CD4-positive, alpha-beta T cell treated with Interleukin-15 for 4 hours (primary cell): Measurements from ENCODE around the gene PDE6A.
"Not testable (repeated sequence)": the region's sequence is repeated elsewhere in the genome, so short reads cannot be mapped to it uniquely, and the experiment has no call there.

Experiments used
- DNase-seq: peaks from one replicate; pipeline ENCODE4 v3.0.0-alpha.2; 2020; ENCODE audit warnings: low spot score

The PDE6A gene

GRCh38 chr5:149860801-149861322 lies 83.7 kb downstream of the PDE6A start:
- DNase-seq: peak; percentile 3

DNA sequence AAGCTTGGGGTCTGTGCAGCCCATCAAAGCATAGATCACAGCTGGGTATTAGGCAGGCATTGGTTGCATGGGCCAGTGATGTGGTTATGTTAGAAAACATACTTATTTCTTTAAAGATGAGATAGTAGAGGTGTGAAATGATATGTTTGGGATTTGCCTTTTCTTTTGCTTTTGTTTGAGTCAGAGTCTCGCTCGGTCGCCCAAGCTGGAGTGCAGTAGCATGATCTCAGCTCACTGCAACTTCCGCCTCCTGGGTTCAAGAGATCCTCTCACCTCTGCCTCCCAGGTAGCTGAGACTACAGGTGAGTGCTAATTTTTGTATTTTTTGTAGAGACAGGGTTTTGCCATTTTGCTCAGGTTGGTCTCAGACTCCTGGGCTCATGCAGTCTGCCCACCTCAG lies 84.8 kb downstream of the PDE6A start:
- no peak for DNase-seq

DNA sequence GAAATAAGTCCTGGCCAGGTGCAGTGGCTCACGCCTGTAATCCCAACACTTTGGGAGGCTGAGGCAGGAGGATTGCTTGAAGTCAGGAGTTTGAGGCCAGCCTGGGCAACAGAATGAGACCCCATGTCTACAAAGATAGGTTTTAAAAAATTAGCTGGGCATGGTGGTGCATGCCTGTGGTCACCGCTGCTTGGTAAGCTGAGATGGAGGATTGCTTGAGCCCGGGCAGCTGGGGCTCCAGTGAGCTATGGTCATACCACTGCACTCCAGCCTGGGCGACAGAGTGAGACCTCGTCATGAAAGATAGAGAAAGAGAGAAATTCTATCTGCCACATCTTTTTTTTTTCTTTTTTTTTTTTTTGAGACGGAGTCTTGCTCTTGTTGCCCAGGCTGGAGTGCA lies 86.1 kb downstream of the PDE6A start:
- DNase-seq: not testable (repeated sequence)

GRCh38 chr5:149857499-149857898 lies 87.1 kb downstream of the PDE6A start:
- DNase-seq: no peak

DNA sequence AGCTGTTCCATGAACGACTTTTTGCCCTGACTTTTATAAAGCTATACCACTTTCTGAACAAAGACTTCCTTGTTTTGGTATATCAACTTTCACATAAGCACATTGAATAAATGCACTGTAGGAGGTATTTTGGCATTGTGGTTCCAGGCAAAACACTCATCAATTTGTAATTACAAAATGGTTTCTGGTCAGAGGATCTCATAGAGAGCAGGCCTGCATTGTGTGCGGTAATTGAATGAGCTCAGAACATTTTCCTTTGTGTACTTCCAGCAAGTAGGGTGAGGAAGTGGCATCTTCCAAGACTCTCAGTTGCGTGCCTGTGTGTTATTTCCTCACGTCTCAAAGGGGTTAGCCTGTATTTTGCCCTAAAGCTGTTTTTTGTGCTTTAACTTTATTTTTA lies 89.2 kb downstream of the PDE6A start:
- no peak for DNase-seq

GRCh38 chr5:149854866-149855265 lies 89.7 kb downstream of the PDE6A start:
- DNase-seq: no peak

- DNase-seq: no peak
These were observed 90.9 kb downstream of the PDE6A start for GRCh38 chr5:149853701-149854100.

- DNase-seq: no peak
These were observed 91.3 kb downstream of the PDE6A start for GRCh38 chr5:149853331-149853648.

- DNase-seq: peak; percentile 46
These were observed 91.8 kb downstream of the PDE6A start for GRCh38 chr5:149852641-149853330.

DNA sequence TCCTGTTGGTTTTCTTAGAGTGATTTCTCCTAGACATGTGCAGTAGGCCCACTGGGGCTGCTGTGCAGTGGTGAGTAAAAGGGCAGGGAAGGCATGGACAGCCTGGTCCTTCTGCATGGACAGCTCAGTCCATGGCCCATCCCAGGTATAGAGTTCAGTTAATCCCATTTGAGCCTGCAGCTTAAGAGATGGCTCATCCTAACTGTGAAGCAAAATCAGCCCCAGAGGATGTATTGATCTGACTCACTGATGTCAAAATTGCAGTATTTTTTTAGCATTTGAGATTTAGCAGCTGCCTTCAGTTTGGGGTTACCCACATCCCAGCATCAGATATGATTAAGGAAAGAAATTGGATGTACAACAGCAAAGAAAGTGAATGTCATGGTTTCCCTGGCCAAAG lies 93.4 kb downstream of the PDE6A start:
- DNase-seq: no peak

- DNase-seq: no peak
These were observed 94.4 kb downstream of the PDE6A start for GRCh38 chr5:149849966-149850910.

DNA sequence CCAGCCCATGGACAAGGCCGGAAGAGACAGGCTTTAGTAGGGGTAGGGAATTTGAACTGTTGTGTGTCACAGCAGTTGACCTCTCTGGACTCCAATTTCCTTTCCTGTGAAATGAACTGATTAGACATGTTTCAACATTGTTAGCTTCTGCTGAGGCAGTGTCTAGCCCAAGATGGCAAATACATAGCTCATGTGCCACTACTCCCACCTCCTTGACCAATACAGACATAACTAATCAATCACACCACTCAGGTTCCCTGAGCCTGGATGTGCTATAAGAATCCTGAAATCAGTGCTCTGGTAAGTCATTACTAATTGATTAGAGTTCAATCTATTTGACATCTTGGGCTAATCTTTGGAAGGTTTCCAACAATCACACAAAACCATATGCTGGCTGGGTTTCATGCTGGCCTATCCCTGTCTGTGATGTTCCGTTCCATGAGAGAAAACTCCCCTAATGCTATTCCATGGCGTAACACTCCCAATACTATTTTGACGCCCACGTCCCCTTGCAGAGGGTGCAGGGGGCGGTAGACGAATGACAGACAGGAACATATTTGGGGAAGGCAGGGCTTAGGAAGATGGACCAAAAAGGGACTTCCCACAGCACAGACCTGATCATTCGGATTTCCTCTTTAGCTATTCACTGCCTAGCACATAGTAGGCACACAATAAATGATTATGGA lies 95.2 kb downstream of the PDE6A start:
- DNase-seq: no peak

GRCh38 chr5:149847611-149848010 lies 97.0 kb downstream of the PDE6A start:
- no peak for DNase-seq

DNA sequence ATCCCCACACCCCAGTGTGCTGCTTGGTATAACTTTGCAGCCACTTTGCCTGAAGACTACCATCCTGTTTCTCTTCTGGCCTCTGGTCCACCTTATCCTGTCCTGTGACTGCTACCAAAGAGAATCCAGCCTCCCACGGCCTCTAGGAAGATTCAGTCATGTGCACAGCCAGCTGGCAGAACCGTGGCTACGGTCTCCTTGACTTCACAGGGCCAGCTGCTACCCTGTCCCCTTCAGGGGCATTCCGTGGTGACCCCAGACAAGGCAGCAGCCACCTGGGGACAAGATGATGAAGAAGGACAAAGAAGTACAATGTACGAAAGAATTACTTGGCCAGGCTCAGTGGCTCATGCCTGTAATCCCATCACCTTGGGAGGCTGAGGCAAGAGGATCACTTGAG lies 98.6 kb downstream of the PDE6A start:
- no peak for DNase-seq

GRCh38 chr5:149845601-149846000 lies 99.0 kb downstream of the PDE6A start:
- no peak for DNase-seq

GRCh38 chr5:149841851-149842793 lies 102.5 kb downstream of the PDE6A start:
- no peak for DNase-seq

DNA sequence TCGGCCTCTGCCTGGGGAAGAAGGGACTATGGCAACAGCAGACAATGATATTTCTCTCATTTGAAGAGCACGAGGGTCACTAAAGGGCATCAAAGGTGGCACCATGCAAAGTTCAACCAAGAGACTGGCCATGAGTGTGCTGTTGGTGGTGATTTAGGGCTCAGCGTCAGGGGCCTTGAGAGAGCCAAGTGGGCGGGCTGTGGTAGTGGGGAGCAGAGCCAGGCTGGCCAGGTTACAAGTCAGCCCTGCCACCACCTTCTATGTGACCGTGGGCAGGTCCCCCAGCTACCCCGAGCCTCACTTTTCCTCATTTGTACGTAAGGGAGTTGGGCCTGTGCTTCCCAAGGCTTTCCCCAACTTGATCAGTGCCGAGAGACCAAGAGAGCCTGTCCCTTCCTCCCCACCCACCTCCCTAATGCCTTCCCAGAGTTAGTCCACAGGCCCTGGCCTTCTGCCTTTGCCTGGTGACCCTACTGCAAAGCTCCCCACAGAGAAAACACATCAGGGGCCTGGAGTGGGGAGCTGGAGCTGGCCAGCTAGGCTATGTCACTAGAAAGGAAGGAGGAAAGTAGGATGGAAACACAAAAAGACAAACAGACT lies 104.3 kb downstream of the PDE6A start:
- no peak for DNase-seq

- no peak for DNase-seq
These were observed 104.8 kb downstream of the PDE6A start for GRCh38 chr5:149839761-149840160.

- DNase-seq: no peak
These were observed 105.5 kb downstream of the PDE6A start for GRCh38 chr5:149838881-149839739.

- no peak for DNase-seq
These were observed 106.8 kb downstream of the PDE6A start for GRCh38 chr5:149837680-149838269.
